Measurements from ENCODE around the gene FBN1.

GRCh38 chr15:48596415-48596814 lies 49.1 kb downstream of the FBN1 start:
- TF ChIP-seq MAX (IDR thresholded peaks at IDR 0.05) (no peak), POLR2A (IDR thresholded peaks at IDR 0.05; ENCODE audit: low read length) (no peak), CTCF (IDR thresholded peaks at IDR 0.05) (no peak), HMGXB4 (CRISPR knock-in tag; IDR thresholded peaks at IDR 0.05; ENCODE audit: borderline replicate concordance) (no peak), EHF (CRISPR knock-in tag; IDR thresholded peaks at IDR 0.05) (no peak), MAFK (IDR thresholded peaks at IDR 0.05; ENCODE audit: partially characterized antibody) (no peak), ZC3H11A (IDR thresholded peaks at IDR 0.05) (no peak), KDM5A (IDR thresholded peaks at IDR 0.05) (no peak), ELK1 (IDR thresholded peaks at IDR 0.05; ENCODE audit: low read depth, low read length) (no peak), RNF2 (IDR thresholded peaks at IDR 0.05; ENCODE audit: borderline replicate concordance, low read depth) (no peak), HOXA7 (CRISPR knock-in tag; IDR thresholded peaks at IDR 0.05) (no peak), RARB (CRISPR knock-in tag; IDR thresholded peaks at IDR 0.05) (no peak), HDAC2 (IDR thresholded peaks at IDR 0.05) (no peak)
